Smooth muscle cell (in vitro differentiated cells): ENCODE measurements around the gene SYT14. TPM values are rescaled to one million over a fixed set of nuclear protein-coding genes. Genes with fewer than 3 reads are reported as not detected.
"Not testable (repeated sequence)": the region's sequence is repeated elsewhere in the genome, so short reads cannot be mapped to it uniquely, and the experiment has no call there.

Source experiments
- DNase-seq: peaks from one replicate; lab custom pipeline; 2025; ENCODE audit not compliant: unreplicated experiment; lab: John Stamatoyannopoulos, UW
- H2AFZ ChIP-seq: fragments of 200-600 bp; sonication (generic); 2 replicates; pipeline ENCODE4 v1.6.0; 2016; ENCODE audit warnings: antibody characterized with exemption, low read depth, mild to moderate bottlenecking
- H3F3A ChIP-seq: fragments of 200-600 bp; sonication (generic); 2 replicates; pipeline ENCODE4 v1.6.0; 2017; ENCODE audit warnings: antibody characterized with exemption, low read depth
- H3K27ac ChIP-seq: fragments of 200-600 bp; sonication (generic); 2 replicates; pipeline ENCODE4 v1.5.1; 2016; ENCODE audit warnings: low read depth, mild to moderate bottlenecking
- H3K27me3 ChIP-seq: fragments of 200-600 bp; sonication (generic); 2 replicates; pipeline ENCODE4 v1.6.1; 2016; ENCODE audit warnings: low read depth, mild to moderate bottlenecking
- H3K36me3 ChIP-seq: fragments of 200-600 bp; sonication (generic); 2 replicates; pipeline ENCODE4 v1.5.1; 2016; ENCODE audit warnings: low read depth
- H3K4me1 ChIP-seq: fragments of 200-600 bp; sonication (generic); 2 replicates; pipeline ENCODE4 v1.5.1; 2016; ENCODE audit warnings: low read depth
- H3K4me2 ChIP-seq: fragments of 200-600 bp; sonication (generic); 2 replicates; pipeline ENCODE4 v1.6.0; 2016; ENCODE audit warnings: mild to moderate bottlenecking
- H3K4me3 ChIP-seq: fragments of 200-600 bp; sonication (generic); 2 replicates; pipeline ENCODE4 v1.5.1; 2016; ENCODE audit warnings: mild to moderate bottlenecking
- H3K79me2 ChIP-seq: fragments of 200-600 bp; sonication (generic); 2 replicates; pipeline ENCODE4 v1.6.0; 2016; ENCODE audit warnings: low read depth, mild to moderate bottlenecking
- H3K9ac ChIP-seq: fragments of 200-600 bp; sonication (generic); 2 replicates; pipeline ENCODE4 v1.6.0; 2016; ENCODE audit warnings: low read depth
- H3K9me3 ChIP-seq: fragments of 200-600 bp; sonication (generic); replicated peaks from 2 replicates; pipeline ENCODE4 v1.5.1; 2016; ENCODE audit warnings: low read depth
- H4K20me1 ChIP-seq: fragments of 200-600 bp; sonication (generic); 2 replicates; pipeline ENCODE4 v1.6.0; 2016; ENCODE audit warnings: low read depth
- WGBS: methylation state at CpG from one replicate; pipeline ENCODE4 v1.1.7; 2016; ENCODE audit warnings: low lambda C conversion rate; 5-methylcytosine and 5-hydroxymethylcytosine counted together
- polyA plus RNA-seq: library from polyadenylated mRNA; unstranded; fragments of >200 nt; fragmentation: Nextera tagmentation; extraction: Ambion mirVana; gene quantifications from 2 replicates; pipeline ENCODE4 v1.2.1, GENCODE V29; 2016
- total RNA-seq: library from RNA; depleted of rRNA; stranded (reverse); fragments of >200 nt; gene quantifications from 2 replicates; pipeline ENCODE4 v1.2.3, GENCODE V29; 2014
- TF ChIP-seq, protein P1 (sequence below): fragments of 200-600 bp; sonication (generic); IDR thresholded peaks from 2 replicates; pipeline ENCODE4 v1.5.1; 2017; ENCODE audit warnings: borderline replicate concordance, mild to moderate bottlenecking, antibody characterized with exemption; ENCODE audit not compliant: insufficient read depth, poor library complexity, severe bottlenecking

Gene SYT14
- total and polyA plus RNA-seq, 2 experiments from 2014 or later: 0.81 TPM; not detected in 1

DNA sequence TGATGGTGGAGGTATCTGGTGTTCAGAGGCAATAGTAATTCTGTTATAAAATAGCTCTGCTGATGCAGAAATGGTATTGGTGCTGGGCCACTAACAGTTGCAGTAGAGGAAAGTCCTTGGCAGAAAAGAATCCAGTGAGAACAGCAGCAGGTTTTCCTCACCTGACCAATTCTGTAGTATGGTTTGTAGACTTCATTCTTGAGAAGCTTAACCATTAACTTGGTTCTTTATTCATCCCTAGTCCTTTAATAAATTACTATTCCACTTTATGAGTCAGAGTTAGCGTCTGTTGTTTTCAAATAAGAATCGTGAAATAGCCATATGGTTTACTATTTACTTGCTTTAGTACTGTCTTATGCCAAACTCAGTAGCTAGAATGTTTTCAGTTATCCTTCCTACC, 166.1 kb downstream of the SYT14 start:
- Histone ChIP-seq H3K27ac (no peak overlapping the region), H4K20me1 (no peaks in the 10 kb centered on the region)
- WGBS: 93% methylated on average over 2 of the region's 2 CpGs

DNA sequence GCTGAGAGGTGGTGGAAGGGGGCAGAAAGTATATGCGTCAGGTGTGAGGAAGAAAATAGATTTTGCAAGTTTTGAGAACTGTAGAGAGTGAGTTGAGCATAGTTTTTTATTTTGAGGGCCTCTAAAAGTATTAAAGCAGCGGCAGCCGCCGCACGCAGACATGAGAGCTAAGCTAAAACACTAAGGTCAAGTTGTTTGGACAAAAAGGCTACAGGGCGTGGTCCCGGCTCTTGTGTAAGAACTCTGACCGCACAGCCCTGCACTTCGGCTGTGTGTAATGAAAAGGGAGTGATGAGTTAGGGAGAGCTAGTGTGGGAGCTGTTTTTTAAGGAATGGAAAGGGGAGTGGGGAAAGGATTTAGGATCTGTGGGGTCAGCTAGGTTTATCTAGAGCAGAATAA, 174.9 kb downstream of the SYT14 start:
- not testable (repeated sequence) for H3K9ac ChIP-seq, H3K79me2 ChIP-seq, DNase-seq, H3K4me2 ChIP-seq, H3K27me3 ChIP-seq, H3K4me3 ChIP-seq, H4K20me1 ChIP-seq, H3F3A ChIP-seq, H3K4me1 ChIP-seq, H2AFZ ChIP-seq, H3K27ac ChIP-seq, H3K36me3 ChIP-seq, H3K9me3 ChIP-seq
- WGBS: 96% methylated on average over 9 of the region's 9 CpGs

More for the DNA sequence above, 166.1 kb downstream of the SYT14 start:
- Histone ChIP-seq H3K9me3 (no peaks in the 10 kb centered on the region), H3K79me2 (no peaks in the 10 kb centered on the region), H3K4me1 (no peaks in the 10 kb centered on the region), H3F3A (no peaks in the 10 kb centered on the region), H2AFZ (no peak overlapping the region), H3K36me3 (no peaks in the 10 kb centered on the region), H3K9ac (no peak overlapping the region), H3K4me3 (no peak overlapping the region), H3K27me3 (no peaks in the 10 kb centered on the region), H3K4me2 (no peak overlapping the region)
- TF ChIP-seq, protein P1, sequence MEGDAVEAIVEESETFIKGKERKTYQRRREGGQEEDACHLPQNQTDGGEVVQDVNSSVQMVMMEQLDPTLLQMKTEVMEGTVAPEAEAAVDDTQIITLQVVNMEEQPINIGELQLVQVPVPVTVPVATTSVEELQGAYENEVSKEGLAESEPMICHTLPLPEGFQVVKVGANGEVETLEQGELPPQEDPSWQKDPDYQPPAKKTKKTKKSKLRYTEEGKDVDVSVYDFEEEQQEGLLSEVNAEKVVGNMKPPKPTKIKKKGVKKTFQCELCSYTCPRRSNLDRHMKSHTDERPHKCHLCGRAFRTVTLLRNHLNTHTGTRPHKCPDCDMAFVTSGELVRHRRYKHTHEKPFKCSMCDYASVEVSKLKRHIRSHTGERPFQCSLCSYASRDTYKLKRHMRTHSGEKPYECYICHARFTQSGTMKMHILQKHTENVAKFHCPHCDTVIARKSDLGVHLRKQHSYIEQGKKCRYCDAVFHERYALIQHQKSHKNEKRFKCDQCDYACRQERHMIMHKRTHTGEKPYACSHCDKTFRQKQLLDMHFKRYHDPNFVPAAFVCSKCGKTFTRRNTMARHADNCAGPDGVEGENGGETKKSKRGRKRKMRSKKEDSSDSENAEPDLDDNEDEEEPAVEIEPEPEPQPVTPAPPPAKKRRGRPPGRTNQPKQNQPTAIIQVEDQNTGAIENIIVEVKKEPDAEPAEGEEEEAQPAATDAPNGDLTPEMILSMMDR: no peak
- no peak for DNase-seq

DNA sequence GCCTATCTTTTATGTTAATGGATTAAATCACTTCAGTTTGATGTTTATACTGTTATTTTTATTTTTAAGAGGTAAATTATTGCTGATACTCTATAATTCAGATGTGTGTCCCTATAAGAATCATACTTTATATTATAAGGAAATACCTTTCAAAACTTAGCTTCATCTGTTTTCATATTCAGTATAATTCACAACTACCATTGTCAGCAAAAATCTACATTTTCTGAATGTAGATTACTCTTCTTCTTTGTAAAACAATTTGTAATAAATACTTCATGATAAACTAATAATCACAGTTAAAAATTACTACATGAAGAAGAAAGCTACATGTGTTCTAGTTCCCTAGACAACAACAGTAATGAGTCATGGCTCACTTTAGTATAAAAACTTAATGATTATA, 179.2 kb downstream of the SYT14 start:
- no peak overlapping the region for H3K4me3 ChIP-seq
- H3K36me3 ChIP-seq: no peaks in the 10 kb centered on the region
- DNase-seq: no peak
- H3K9me3 ChIP-seq: no peaks in the 10 kb centered on the region
- TF ChIP-seq, protein P1: no peak
- no peaks in the 10 kb centered on the region for H3K4me1 ChIP-seq
- no peaks in the 10 kb centered on the region for H3F3A ChIP-seq
- no peak overlapping the region for H3K9ac ChIP-seq
- H2AFZ ChIP-seq: no peak overlapping the region
- H3K4me2 ChIP-seq: no peak overlapping the region
- no peaks in the 10 kb centered on the region for H3K79me2 ChIP-seq
- no peaks in the 10 kb centered on the region for H4K20me1 ChIP-seq
- no peak overlapping the region for H3K27ac ChIP-seq
- H3K27me3 ChIP-seq: no peaks in the 10 kb centered on the region

DNA sequence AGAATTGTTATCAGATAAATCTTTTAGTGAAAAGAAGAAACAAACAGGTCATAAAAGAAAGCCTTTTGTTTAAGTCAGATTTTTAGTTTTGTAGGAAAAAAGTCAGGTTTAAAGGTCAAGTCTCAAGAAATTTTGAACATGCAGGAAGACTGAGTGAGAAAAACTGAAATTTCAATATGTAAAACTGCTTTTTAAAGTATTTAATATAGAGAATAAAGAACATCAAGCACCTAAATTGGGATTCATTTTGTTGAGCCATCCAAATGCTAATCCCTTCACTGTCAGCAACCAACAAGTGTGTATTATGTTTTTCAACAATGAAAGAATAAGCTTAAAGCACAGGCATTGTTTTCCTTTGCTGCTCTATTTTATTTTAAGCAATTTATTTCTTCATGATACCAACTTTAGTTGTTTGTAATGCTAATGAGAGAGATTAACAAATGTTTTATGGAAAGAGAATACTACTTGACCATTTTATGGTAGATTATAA, 179.7 kb downstream of the SYT14 start:
- H3K36me3 ChIP-seq: no peaks in the 10 kb centered on the region
- H3K9me3 ChIP-seq: no peaks in the 10 kb centered on the region
- no peaks in the 10 kb centered on the region for H3F3A ChIP-seq
- H3K79me2 ChIP-seq: no peaks in the 10 kb centered on the region
- H2AFZ ChIP-seq: no peak overlapping the region
- H3K27ac ChIP-seq: no peak overlapping the region
- no peak overlapping the region for H3K4me2 ChIP-seq
- TF ChIP-seq, protein P1: no peak
- no peak overlapping the region for H3K4me3 ChIP-seq
- no peak overlapping the region for H3K9ac ChIP-seq
- no peaks in the 10 kb centered on the region for H4K20me1 ChIP-seq
- peaks cover 3% of the 10 kb centered on the region for H3K4me1 ChIP-seq
- no peak for DNase-seq
- H3K27me3 ChIP-seq: no peaks in the 10 kb centered on the region
